Panc1 (cell line): Measurements from ENCODE around the gene FBXO22. TPM values are rescaled to one million over a fixed set of nuclear protein-coding genes. Genes with fewer than 3 reads are reported as not detected.

Source experiments
- ATAC-seq: fragments of 200-7000 bp; cut with Tn5 transposase; 2 replicates; pipeline ENCODE4 v1.9.1; 2020; ENCODE audit warnings: mild to moderate bottlenecking, moderate library complexity
- BruUV-seq: library from RNA; stranded (reverse); fragments of 400-500 nt; replicated peaks from 2 replicates; lab custom pipeline; 2021; lab: Mats Ljungman, UMichigan
- CTCF ChIA-PET: fragments of 300-600 bp; sonication (Branson Sonifier 250); formaldehyde crosslinking; loops from one replicate; lab custom pipeline; 2022; ENCODE audit warnings: antibody characterized with exemption; lab: Charles Lee
- POLR2A ChIA-PET: fragments of 300-600 bp; sonication (Branson Sonifier 250); formaldehyde crosslinking; loops from one replicate; lab custom pipeline; 2022; ENCODE audit warnings: antibody characterized with exemption; lab: Charles Lee
- DNase-seq: peaks from one replicate; pipeline ENCODE4 v3.0.0-alpha.2; 2010; ENCODE audit warnings: low read depth, low spot score
- H3K27ac ChIP-seq: 2 replicates; pipeline ENCODE4 v1.5.1; 2011; ENCODE audit warnings: mild to moderate bottlenecking, low read length, inconsistent platforms
- H3K27me3 ChIP-seq: fragments of 200-500 bp; sonication (Bioruptor generic); 2 replicates; pipeline ENCODE4 v1.6.0; 2014; ENCODE audit warnings: low read length, inconsistent platforms; ENCODE audit not compliant: control insufficient read depth, insufficient read depth
- H3K36me3 ChIP-seq: fragments of 200-500 bp; sonication (Bioruptor generic); 2 replicates; pipeline ENCODE4 v1.5.1; 2014; ENCODE audit warnings: inconsistent platforms, mild to moderate bottlenecking, low read length, moderate library complexity; ENCODE audit not compliant: control insufficient read depth, insufficient read depth
- H3K4me1 ChIP-seq: 2 replicates; pipeline ENCODE4 v1.5.1; 2011; ENCODE audit warnings: inconsistent platforms, mild to moderate bottlenecking, low read length, moderate library complexity; ENCODE audit not compliant: control insufficient read depth, insufficient read depth
- H3K4me3 ChIP-seq, 2 experiments: 2 replicates each; pipeline ENCODE4 v1.5.1; 2011 to 2012; ENCODE audit warnings: low read depth in 2 of 2, low read length in 2 of 2, mild to moderate bottlenecking in 2 of 2, inconsistent platforms in 1 of 2, moderate library complexity in 1 of 2
- H3K9me3 ChIP-seq: fragments of 200-500 bp; sonication (Bioruptor generic); 2 replicates; pipeline ENCODE4 v1.5.1; 2014; ENCODE audit warnings: low read depth, mild to moderate bottlenecking, inconsistent platforms, low read length, moderate library complexity; ENCODE audit not compliant: control insufficient read depth, insufficient read depth
- POLR2AphosphoS5 ChIP-seq: IDR thresholded peaks from 2 replicates; pipeline ENCODE4 v1.6.1; 2012; ENCODE audit warnings: mild to moderate bottlenecking, low read depth, low read length, moderate library complexity
- SIN3A ChIP-seq: IDR thresholded peaks from 2 replicates; pipeline ENCODE4 v1.6.1; 2012; ENCODE audit warnings: low read depth, mild to moderate bottlenecking, low read length, moderate library complexity, borderline replicate concordance; ENCODE audit not compliant: insufficient read depth
- TCF7L2 ChIP-seq: IDR thresholded peaks from 2 replicates; pipeline ENCODE4 v1.6.1; 2011; ENCODE audit warnings: mild to moderate bottlenecking, low read depth, low read length, inconsistent platforms
- in situ Hi-C: cut with HindIII; loops from 2 replicates; pipeline ENCODE4 v1.10.0; 2016; ENCODE audit warnings: low sequenced_read_pairs, low pct_unique_long_range_greater_than_20kb
- intact Hi-C: fragments of 100-400 bp; cut with micrococcal nuclease; formaldehyde crosslinking; loops from one replicate; pipeline ENCODE4 v1.10.0; 2022; ENCODE audit not compliant: unreplicated experiment
- total RNA-seq: library from RNA; stranded (reverse); gene quantifications from one replicate; pipeline ENCODE4 v1.2.1, GENCODE V29; 2021; ENCODE audit not compliant: unreplicated experiment
- TF ChIP-seq, protein P1 (sequence below), 2 experiments: IDR thresholded peaks; 2 replicates each; pipeline ENCODE4 v1.6.1; 2011 to 2012; ENCODE audit warnings: low read depth in 2 of 2, control low read depth in 1 of 2, low read length in 1 of 2, mild to moderate bottlenecking in 1 of 2, moderate library complexity in 1 of 2; ENCODE audit not compliant: insufficient read depth in 1 of 2
- TF ChIP-seq, protein P2 (sequence below): fragments of 450-650 bp; IDR thresholded peaks from 2 replicates; pipeline ENCODE4 v1.5.1; 2017; ENCODE audit warnings: mild to moderate bottlenecking

FBXO22 gene
- total RNA-seq, 1 experiment from 2014 or later, result 65.9 TPM

DNA sequence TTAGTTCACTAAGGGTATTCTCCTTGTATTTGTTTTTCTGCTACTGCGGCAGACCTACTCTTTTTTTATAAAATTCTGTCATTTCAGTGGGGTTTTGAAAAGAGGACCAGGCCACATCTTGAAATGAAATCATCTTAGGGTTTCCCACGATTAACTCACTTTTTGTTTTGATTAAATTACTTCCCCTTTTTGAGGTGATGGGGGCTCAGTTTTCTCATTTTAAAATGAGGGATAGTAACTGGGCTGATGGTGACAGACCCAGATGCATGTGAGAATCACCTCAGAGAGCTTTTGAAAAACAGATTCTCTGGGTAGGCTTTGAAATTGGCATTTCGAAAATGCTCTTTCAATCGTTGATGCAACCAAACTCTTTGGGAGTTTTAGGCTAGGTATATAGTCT, 36.2 kb upstream of the FBXO22 start:
- no peaks in the 10 kb centered on the region for H3K9me3 ChIP-seq
- H3K36me3 ChIP-seq, result peaks cover 2% of the 10 kb centered on the region; the same call in 1 of the 2 replicates
- ATAC-seq (no peak), DNase-seq (no peak)
- no TSS peak for BruUV-seq
- H3K4me3 ChIP-seq, result no peak overlapping the region
- ChIA-PET CTCF (no interaction called here), POLR2A (interaction anchor here (0.6 kb wide), 1 partner anchor 27 kb away, joined by 9 read pairs; no protein-coding TSS in a partner anchor)
- no peak for TF ChIP-seq POLR2AphosphoS5
- TF ChIP-seq, protein P1, sequence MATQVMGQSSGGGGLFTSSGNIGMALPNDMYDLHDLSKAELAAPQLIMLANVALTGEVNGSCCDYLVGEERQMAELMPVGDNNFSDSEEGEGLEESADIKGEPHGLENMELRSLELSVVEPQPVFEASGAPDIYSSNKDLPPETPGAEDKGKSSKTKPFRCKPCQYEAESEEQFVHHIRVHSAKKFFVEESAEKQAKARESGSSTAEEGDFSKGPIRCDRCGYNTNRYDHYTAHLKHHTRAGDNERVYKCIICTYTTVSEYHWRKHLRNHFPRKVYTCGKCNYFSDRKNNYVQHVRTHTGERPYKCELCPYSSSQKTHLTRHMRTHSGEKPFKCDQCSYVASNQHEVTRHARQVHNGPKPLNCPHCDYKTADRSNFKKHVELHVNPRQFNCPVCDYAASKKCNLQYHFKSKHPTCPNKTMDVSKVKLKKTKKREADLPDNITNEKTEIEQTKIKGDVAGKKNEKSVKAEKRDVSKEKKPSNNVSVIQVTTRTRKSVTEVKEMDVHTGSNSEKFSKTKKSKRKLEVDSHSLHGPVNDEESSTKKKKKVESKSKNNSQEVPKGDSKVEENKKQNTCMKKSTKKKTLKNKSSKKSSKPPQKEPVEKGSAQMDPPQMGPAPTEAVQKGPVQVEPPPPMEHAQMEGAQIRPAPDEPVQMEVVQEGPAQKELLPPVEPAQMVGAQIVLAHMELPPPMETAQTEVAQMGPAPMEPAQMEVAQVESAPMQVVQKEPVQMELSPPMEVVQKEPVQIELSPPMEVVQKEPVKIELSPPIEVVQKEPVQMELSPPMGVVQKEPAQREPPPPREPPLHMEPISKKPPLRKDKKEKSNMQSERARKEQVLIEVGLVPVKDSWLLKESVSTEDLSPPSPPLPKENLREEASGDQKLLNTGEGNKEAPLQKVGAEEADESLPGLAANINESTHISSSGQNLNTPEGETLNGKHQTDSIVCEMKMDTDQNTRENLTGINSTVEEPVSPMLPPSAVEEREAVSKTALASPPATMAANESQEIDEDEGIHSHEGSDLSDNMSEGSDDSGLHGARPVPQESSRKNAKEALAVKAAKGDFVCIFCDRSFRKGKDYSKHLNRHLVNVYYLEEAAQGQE (IDR thresholded peaks at IDR 0.05; ENCODE audit: insufficient read depth in 1 of 2, low read depth in 2 of 2, low read length in 1 of 2), result no peak
- TF ChIP-seq SIN3A, result no peak
- TF ChIP-seq TCF7L2, result no peak
- TF ChIP-seq, protein P2, sequence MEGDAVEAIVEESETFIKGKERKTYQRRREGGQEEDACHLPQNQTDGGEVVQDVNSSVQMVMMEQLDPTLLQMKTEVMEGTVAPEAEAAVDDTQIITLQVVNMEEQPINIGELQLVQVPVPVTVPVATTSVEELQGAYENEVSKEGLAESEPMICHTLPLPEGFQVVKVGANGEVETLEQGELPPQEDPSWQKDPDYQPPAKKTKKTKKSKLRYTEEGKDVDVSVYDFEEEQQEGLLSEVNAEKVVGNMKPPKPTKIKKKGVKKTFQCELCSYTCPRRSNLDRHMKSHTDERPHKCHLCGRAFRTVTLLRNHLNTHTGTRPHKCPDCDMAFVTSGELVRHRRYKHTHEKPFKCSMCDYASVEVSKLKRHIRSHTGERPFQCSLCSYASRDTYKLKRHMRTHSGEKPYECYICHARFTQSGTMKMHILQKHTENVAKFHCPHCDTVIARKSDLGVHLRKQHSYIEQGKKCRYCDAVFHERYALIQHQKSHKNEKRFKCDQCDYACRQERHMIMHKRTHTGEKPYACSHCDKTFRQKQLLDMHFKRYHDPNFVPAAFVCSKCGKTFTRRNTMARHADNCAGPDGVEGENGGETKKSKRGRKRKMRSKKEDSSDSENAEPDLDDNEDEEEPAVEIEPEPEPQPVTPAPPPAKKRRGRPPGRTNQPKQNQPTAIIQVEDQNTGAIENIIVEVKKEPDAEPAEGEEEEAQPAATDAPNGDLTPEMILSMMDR, result no peak
- in situ Hi-C loops, result no loop called here
- no peaks in the 10 kb centered on the region for H3K27me3 ChIP-seq
- no peak overlapping the region for H3K27ac ChIP-seq
- H3K4me1 ChIP-seq, result no peaks in the 10 kb centered on the region
- intact Hi-C loops, result no loop called here

DNA sequence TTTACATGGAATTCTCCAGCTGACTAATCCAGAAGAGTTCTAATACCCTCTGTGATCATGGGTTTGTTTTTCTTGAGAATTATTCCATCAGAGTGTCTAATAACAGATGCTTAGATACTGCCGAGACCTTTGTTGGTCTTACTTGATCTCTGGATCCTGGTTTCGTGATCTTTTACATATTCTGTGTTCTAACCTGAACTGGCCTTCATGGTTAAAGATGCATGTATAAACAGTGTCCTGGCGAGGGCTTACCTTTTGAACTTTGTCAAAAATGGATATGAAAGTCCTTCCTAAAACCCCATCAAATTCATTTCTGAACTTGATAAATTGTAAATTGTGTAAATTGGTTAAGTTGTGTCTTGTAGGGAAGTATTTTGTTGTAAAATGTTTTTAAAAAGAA, 35.7 kb upstream of the FBXO22 start:
- in situ Hi-C loops, result no loop called here
- BruUV-seq, result no TSS peak
- H3K36me3 ChIP-seq, result peaks cover 2% of the 10 kb centered on the region; the same call in 1 of the 2 replicates
- H3K27ac ChIP-seq, result no peak overlapping the region
- CTCF ChIA-PET, result no interaction called here
- POLR2A ChIA-PET, result no interaction called here
- H3K4me1 ChIP-seq, result no peaks in the 10 kb centered on the region
- H3K9me3 ChIP-seq, result no peaks in the 10 kb centered on the region
- TF ChIP-seq, protein P1 (IDR thresholded peaks at IDR 0.05; ENCODE audit: insufficient read depth in 1 of 2, low read depth in 2 of 2, low read length in 1 of 2), result no peak
- TF ChIP-seq POLR2AphosphoS5, result no peak
- TF ChIP-seq, protein P2, result no peak
- no peak for TF ChIP-seq SIN3A
- TF ChIP-seq TCF7L2, result no peak
- no peak for DNase-seq
- no peak overlapping the region for H3K4me3 ChIP-seq
- intact Hi-C loops, result no loop called here
- ATAC-seq, result no peak
- no peaks in the 10 kb centered on the region for H3K27me3 ChIP-seq
